IMR-90 (cell line): ENCODE measurements around the gene TSTD1.
"Not testable (repeated sequence)": the region's sequence is repeated elsewhere in the genome, so short reads cannot be mapped to it uniquely, and the experiment has no call there.

ENCODE experiments used
- BHLHE40 ChIP-seq: fragments of 150-350 bp; IDR thresholded peaks from 2 replicates; pipeline ENCODE4 v1.6.1; 2016; ENCODE audit warnings: mild to moderate bottlenecking, low read depth, low read length
- TF ChIP-seq, protein P1 (sequence below): fragments of 150-350 bp; IDR thresholded peaks from 2 replicates; pipeline ENCODE4 v1.6.1; 2016; ENCODE audit warnings: low read depth, mild to moderate bottlenecking, low read length, moderate library complexity, borderline replicate concordance
- TF ChIP-seq, protein P2 (sequence below): conservative IDR thresholded peaks from 2 replicates; pipeline ENCODE4 v1.5.1; 2012; ENCODE audit warnings: mild to moderate bottlenecking, low read depth, low read length, improper control_type of control experiment

DNA sequence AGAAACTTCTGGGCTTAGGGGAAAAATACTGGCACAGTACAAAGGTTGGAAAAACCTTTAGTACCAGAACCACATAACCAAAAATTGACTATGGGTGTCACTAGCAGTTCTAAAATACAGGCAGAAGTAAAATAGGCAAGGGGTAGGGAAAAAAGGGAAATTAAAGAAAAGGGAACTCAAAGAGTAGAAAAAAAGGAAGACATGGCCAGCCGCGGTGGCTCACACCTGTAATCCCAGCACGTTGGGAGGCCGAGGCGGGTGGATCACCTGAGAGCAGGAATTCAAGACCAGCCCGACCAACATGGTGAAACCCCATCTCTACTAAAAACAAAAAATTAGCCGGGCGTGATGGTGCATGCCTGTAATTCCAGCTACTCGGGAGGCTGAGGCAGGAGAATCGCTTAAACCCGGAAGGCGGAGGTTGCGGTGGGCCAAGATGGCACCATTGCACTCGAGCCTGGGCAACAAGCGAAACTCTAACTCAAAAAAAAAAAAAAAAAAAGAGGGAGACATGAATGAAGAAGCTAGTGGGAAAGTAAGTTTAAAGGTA is 19.6 kb downstream of the TSTD1 start:
- TF ChIP-seq, protein P1, sequence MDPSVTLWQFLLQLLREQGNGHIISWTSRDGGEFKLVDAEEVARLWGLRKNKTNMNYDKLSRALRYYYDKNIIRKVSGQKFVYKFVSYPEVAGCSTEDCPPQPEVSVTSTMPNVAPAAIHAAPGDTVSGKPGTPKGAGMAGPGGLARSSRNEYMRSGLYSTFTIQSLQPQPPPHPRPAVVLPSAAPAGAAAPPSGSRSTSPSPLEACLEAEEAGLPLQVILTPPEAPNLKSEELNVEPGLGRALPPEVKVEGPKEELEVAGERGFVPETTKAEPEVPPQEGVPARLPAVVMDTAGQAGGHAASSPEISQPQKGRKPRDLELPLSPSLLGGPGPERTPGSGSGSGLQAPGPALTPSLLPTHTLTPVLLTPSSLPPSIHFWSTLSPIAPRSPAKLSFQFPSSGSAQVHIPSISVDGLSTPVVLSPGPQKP: not testable (repeated sequence)
- TF ChIP-seq BHLHE40: not testable (repeated sequence)
- TF ChIP-seq, protein P2, sequence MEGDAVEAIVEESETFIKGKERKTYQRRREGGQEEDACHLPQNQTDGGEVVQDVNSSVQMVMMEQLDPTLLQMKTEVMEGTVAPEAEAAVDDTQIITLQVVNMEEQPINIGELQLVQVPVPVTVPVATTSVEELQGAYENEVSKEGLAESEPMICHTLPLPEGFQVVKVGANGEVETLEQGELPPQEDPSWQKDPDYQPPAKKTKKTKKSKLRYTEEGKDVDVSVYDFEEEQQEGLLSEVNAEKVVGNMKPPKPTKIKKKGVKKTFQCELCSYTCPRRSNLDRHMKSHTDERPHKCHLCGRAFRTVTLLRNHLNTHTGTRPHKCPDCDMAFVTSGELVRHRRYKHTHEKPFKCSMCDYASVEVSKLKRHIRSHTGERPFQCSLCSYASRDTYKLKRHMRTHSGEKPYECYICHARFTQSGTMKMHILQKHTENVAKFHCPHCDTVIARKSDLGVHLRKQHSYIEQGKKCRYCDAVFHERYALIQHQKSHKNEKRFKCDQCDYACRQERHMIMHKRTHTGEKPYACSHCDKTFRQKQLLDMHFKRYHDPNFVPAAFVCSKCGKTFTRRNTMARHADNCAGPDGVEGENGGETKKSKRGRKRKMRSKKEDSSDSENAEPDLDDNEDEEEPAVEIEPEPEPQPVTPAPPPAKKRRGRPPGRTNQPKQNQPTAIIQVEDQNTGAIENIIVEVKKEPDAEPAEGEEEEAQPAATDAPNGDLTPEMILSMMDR: not testable (repeated sequence)
